ENCODE measurements around the gene UPK1B.

DNA sequence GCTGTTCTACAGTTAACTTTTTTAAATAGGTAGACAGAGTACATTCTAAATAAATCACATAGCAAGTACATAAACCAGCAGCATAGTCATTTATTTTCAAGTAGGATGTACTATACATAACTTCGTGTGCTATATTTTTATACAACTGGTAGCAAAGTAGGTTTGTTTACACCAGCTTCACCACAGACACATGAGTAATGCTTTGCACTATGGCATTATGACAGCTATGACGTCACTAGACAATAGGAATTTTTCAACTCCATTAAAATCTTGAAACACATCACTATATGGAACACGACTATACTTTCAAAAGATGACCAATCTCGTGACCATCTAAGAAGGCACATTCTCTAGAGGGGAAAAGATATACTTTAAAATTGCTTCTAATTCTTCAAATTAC is 23.9 kb upstream of the UPK1B start:
- no peak for TF ChIP-seq CTCF (IDR thresholded peaks at IDR 0.05; ENCODE audit: low read depth, low read length, missing input control)
- TF ChIP-seq REST (IDR thresholded peaks at IDR 0.05) = no peak
- TF ChIP-seq HNF4G (IDR thresholded peaks at IDR 0.05) = no peak
- TF ChIP-seq ATF3 (IDR thresholded peaks at IDR 0.05) = no peak
- TF ChIP-seq, protein P1, sequence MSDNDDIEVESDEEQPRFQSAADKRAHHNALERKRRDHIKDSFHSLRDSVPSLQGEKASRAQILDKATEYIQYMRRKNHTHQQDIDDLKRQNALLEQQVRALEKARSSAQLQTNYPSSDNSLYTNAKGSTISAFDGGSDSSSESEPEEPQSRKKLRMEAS (IDR thresholded peaks at IDR 0.05) = no peak
- no peak for TF ChIP-seq NR2F2 (IDR thresholded peaks at IDR 0.05)
- TF ChIP-seq RXRA (IDR thresholded peaks at IDR 0.05) = no peak
- TF ChIP-seq FOXA1 (IDR thresholded peaks at IDR 0.05) = no peak
- TF ChIP-seq JUND (IDR thresholded peaks at IDR 0.05) = no peak
- TF ChIP-seq YY1 (IDR thresholded peaks at IDR 0.05) = no peak
- no peak for TF ChIP-seq SP1 (IDR thresholded peaks at IDR 0.05)
- no peak for TF ChIP-seq TAF1 (conservative IDR thresholded peaks at IDR 0.05)
- TF ChIP-seq RAD21 (IDR thresholded peaks at IDR 0.05) = no peak
